ENCODE results near the gene CBX7.

CBX7 gene

DNA sequence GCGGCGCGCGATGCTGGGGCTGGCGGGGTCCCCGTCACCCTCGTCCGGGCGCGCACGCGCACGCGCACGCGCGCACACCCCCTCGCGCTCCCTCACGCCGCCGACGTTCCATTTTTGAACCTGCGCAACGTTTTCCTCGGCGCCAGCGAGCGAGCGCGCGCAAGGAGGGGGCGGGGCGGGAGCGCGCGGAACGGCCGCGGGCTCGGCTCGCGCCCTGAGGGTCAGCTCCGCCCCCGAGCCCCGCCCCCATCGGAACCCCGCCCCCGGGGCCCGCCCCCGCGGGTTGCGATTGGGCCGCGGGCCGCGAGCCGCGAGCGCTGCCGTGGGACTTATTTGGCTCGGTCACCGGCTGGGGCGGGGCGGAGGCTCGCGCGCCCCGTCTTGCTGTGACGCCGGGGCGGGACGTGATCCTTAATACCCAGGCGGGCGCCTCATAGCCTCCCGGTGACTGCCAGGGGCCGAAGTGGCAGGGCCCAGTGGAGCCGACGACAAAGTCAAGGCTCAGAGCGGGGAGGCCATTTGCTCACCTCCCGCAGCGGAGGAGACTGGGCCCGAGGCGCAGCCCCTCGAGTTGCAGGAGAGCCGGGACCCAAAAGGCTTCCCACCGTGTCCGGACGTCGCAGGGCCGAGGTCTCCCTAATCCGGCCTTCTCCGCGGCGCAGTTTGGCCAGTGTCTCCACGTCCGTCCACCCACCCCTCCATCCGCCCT lies at the start of gene CBX7:
TSS of gene CBX7 (minus strand) at position 170 of the 709 bp plus-strand sequence. CDS start 236 bp downstream, outside the sequence.
- peak; percentile 91 for DNase-seq

DNA sequence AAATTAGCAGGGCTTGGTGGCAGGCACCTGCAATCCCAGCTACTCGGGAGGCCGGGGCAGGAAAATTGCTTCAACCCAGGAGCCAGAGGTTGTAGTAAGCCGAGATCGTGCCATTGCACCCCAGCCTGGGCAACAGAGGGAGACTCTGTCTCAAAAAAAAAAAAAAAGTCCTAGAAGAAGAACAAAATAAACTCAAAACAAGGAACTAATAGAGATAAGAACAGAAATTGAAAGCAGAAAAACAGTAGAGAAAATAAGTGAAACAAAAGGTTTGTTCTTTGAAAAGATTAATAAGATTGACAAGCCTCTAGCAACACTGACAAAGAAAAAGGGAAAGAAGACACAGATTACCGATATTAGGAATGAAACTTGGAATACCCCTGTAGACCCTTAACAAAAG lies 45.1 kb upstream of the CBX7 start:
- DNase-seq: no peak

DNA sequence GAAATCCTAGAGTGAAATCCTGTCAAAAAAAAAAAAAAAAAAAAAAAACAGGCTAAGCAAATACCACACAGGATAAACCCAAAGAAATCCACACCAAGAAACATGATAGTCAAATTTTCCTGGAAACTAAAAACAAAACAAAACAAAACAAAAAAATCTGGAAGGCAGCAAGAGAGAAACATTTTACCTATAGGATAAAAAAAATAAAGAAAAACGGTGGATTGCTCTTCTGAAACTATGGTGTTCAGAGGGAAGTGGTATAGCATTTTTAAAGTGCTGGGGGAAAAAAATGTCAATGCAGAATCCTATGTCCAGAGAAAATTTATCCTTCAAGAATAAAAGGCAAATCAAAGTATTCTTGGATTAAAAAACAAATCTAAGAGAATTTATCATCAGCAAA lies 41.6 kb upstream of the CBX7 start:
- DNase-seq: no peak

DNA sequence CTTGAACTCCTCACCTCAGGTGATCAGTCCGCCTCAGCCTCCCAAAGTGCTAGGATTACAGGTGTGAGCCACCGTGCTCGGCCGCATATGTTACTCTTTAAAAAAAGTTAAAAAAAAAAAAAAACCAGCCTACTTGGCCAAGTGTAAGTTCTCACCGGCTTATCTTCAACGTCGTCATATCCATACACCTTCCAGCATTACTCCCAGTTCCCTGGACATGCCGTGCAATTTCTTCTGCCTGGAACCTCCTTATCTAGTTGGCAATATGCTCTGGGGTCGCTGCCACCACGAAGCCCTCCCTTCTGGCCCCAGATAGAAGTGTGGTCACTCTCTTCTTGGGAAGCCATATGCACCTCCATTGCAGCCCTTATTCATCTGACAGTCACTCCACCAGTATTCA lies 36.3 kb upstream of the CBX7 start:
- no peak for DNase-seq

DNA sequence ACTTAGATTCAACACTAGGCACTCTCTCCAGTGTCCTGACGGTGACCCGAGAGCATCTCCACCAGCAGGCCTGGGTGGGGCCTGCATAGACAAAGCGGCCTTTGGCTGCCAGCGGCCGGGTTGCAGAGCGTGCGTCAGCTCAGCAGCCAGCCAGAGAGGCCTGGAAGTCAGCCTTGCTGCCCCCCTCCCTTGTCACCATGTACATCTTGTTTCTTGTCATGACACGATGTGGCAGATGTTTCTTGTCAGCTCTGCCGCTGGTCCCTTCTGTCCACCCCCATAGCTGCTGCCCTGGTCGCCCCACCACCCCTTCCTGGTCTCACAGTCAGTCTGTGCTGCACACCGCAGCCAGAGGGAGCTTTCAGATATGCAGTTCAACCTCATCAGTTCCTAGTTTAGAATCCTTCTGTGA lies 33.1 kb upstream of the CBX7 start:
- DNase-seq: peak; percentile 72

DNA sequence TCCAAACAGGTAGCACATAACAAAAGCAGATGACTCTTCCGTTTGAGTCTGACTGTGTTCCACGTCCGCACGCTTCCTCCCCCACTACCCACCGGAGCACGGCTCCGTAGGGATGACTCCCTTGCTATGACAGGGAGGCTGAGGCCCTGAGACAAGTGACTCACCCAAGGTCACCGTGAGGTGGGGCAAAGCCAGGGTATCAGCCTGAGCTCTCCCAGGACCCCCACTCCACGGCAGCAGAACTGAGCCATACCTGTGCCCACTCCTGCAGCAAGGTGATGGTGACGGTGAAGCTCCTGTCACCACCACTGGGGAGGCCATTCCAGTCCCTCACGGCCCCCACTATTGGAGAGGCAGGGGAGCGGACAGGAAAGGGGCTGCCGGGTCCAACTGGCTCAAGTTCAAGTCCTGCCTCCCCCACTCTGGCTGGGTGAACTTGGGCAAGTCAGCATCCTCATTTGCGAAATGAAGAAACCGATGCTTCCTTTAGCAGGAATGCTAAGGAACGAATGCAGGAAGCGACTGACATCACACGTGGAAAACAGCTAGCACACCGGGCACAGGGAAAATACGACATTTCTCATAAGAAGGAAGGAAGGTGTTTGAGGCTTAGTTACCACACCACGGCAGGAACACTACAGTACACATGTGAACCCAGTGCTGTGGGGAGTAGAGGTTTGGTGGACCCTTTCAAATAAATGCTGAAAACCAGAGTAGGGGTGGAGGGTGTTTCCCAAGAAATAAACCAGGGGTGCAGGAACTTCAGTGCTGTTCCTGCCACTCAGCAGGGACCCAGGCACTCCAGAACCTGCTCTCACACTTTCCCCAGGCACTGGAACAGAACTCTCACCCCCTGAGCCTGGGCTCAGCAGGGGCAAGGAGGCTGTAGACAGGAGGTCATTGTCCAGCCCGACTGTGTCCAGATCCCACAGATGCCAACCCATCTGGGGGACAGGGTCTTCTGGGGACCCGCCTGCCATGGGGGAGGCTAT lies 32.4 kb upstream of the CBX7 start:
- no peak for DNase-seq

DNA sequence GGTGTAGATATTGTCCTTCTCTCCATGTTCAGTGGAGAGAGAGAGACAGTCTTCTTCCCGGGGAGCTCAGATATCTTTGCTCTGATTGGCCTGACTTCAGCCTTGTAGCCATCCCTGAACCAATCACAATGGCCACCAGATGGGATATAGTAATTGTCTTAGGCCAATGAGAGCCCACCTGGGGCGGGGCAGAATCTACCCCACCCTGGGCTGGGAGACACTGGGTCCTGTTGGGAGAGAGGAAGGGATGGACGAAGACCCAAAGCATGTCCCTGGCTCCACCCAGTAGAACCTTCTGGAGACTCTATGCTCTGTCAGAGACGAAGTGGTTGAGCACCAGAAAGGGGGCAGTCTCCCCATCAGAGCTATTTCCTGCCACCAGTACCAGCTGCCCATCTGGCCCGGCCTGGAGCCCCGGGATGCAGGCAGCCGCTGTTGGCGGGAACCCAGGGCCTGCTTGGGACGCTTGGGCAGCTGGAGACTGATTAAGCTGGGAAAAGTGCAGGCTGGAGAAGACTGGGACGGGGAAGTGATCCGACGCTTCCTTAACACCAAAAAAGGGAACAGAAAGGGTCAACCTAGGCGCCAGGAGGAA lies 31.6 kb upstream of the CBX7 start:
- no peak for DNase-seq

DNA sequence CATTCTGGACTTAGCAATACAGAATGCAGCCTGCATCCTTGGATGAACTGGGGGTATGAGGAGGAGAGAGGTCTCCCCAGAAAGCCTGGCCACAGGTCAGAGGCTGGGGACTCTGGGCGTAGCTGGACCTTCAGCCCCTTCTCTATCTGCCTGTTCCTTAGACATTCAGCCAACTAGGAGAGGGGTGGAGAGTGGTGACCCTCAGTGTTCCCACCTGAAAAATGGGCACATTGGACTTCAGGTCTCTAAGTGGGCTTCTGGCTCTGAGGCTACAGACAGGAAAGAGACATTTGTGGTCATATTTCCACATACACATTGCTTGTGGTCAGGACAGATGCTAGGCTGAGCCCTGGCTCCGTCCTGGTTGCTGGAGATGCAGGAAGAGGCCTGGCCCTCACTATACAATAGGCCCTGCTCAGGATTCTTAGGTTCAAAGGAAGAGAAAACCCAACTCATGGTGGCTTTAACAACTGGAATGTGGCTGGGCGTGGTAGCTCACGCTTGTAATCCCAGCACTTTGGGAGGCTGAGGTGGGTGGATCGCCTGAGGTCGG lies 30.1 kb upstream of the CBX7 start:
- DNase-seq: no peak

DNA sequence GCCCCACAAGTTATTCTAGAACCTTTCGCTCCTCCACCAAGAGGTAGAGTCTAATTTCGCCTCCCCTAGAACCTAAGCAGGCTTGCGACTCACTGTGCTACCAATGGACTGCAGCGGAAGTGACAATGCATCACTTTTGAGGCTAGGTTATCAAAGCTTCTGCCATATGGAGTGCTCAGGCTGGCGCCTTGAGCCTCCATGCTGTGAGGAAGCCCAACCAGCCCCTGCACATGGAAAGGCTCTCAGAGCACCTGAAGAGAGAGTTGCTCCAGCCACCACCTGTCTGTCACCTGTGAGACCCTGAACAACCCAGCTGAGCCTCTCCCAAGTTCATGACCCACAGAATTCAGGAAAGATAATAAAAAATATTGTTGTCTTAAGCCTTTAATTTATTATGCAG lies 29.3 kb upstream of the CBX7 start:
- DNase-seq: no peak

DNA sequence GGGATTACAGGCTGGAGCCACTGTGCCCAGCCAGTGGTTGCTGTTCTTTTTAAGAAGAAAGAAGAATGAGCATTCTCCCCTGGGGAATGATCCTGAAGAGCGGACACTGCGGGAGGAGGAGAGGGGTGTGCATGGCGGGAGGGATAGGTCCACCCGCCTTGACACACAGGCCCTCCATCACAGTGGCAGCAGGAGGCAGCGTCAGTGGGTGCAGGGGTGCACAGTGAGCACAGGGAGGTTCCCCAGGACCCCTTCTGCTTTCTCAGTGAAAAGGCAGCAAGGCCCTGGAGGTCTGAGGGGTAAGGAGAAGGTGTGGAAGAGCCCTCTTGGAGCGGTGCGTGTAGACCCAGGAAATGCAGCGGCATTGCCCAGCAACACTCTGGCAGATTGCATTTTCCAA lies 28.9 kb upstream of the CBX7 start:
- DNase-seq: no peak

DNA sequence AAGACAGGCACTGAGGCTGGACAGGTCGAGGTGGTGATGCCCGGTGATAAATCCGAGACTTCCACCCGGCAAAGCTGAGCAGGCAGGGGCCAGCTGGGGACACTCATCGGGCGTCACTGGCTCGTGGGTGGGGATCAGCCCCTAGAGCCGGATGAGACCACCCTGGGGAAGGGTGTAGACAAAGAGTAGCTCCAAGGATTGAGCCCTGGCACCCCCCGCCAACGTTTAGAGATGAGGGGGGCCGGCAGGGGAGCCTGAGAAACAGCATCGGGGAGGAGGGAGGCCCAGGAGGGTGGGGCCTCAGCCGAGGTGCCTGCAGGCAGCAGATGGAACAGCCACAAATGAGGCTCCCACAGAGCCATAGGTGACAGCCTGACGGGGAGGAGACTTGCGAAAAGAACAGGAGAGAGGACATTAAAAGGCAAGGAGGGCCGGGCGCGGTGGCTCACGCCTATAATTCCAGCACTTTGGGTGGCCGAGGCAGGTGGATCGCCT lies 27.4 kb upstream of the CBX7 start:
- peak; percentile 33 for DNase-seq

DNA sequence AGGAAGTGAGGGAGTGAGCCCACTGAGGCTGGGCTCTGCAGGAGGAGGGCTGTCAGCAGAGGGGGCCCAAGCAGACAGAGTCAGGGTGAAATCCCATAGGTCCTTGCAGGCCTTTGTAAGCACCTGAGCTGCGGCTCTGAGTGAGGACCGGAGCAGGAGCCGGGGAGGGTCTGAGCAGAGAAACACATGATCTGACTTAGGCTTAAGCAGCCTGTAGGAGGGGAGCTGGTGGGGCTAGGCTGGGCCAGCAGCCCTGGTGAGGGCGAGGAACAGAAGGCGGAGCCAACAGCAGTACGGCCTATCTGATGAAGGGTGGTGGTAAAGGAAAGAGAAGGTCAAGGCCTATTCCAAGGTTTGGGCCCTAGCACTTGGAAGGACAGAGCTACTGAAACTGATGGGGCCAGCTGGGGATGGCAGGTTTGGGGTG lies 26.9 kb upstream of the CBX7 start:
- peak; percentile 54 for DNase-seq

DNA sequence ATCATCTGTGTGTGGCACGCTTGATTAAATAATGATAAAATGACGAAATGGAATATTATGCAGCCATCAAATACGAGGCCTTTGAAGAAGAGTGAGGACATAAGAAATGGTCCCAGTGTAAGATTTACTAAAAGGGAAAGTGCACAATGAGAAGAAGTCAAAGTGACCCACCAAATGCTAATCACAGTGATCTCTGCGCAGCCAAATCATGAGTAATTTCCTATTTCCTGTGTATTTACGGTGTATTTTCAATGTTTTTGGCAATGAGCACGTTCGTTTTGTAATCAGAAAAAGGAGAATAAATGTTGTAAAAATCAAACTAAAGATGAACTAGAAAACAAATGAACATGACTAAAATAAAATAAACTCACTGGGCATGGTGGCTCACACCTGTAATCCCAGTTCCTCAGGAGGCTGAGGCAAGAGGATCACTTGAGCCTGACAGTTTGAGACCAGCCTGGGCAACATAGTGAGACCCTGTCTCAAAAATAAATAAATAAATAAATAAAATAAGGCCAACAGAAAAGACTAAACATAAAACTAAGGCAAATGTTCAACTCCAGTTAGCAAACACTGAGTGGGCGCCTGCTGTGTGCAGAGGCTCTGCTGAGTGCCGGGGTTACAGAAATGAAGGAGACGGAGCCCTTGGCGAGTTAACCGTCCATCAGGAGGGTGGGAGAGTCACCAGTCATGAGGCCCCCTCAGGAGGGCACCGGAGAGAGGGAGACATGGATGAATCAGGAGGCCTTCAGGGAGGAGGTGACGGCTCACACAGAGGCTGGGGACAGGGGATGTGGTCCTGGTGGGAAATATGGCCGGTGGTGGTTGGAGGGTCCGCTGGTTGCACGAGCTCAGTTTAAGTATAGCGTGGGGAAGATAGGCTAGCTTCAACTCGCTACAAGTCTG lies 26.0 kb upstream of the CBX7 start:
- DNase-seq: no peak

DNA sequence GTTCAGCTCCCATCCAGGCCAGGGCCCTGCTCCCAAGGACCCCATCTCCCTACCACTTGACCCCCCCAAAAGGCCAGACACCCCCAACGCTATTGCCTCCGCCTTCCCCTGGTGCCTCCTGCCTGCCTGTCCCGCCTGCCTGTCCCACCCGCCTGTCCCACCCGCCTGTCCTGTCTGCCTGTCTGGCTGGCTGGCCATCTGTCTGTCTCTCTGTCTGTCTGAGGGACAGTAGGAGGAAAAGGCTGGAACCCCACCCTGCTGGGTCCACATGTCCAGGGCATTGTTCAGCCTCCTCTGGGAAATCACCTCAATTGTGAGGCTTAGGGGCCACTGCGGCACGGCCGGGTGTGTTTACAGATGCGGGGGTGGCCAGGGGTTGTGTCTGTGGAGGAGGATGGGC lies 25.3 kb upstream of the CBX7 start:
- DNase-seq: no peak

DNA sequence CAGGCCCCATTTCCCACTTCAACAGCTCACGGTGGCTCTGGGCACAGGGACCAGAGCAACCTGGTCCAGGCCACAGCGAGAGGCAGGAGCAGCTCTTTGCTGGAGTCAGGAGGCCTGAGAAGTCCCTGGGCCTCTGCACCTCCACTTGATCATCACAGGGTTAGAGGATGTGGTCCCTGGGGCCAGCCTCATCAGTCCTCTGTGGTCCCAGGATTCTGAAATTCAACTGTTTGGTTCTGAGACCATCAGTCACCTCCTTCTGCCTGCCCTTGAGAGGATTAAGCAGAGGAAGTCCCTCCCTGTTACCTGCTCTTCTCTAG lies 24.9 kb upstream of the CBX7 start:
- DNase-seq: no peak

DNA sequence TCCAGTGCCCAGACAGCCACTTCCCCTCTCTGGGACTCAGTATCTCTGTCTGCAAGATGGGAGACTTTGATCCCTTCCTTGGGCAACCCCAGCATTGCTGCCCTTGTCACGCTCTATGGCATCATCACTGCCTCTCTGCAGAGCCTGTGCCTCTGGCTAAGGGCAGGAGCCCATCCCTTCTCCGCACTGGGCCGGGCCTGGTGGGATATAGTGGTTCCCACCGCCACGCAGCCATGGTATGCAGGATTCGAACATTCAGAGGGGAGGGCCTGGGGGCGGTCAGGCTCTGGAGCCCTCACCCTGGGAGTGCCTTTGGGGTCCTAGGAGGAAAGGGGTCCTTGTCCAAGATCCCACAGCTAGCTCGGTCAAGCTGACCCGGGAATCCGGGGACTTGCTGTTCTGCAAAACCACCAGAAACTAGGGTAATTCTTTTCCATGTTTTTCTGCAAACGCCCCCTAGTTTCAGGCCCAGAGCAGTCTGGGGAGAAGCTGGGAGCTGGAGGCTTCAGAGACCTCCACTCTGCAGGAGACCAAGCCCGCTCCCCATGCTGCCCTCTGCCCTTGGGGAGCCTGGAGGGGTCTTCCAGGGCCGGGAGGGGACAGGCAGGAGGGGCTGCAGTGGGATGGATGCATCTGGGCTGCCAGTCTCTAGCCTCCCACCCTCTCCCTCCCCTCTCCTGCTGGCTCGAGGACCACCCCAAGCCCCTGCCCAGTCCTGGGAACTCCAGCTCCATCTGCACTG lies 24.4 kb upstream of the CBX7 start:
- no peak for DNase-seq

DNA sequence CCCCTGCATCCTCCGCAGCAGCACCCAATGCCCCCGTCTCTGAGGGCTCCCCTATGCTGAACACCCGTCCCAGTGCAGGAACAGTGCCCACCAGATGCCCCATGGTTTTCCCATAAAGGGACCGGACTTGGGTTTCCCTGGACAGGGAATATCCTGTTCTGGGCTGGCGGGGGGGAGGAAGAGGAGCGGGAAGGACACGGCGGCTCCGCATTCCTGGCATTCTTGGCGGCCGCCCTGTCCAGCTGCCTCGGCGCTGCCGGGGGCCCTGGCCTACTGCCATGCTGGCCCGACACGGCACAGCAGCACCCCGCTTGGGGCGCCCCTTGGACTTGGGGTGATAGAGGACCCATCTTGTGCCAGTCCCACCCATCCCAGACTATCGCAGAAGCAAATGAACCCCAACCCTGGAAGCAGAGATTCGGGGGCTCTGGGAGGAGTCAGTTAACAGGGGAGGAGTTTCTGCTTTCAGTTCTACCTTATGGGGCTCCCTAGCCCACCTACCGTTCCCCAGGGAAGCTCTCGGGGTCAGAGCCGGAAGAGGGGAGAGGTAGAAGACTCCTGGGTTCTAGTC lies 23.7 kb upstream of the CBX7 start:
- DNase-seq: peak; percentile 80

DNA sequence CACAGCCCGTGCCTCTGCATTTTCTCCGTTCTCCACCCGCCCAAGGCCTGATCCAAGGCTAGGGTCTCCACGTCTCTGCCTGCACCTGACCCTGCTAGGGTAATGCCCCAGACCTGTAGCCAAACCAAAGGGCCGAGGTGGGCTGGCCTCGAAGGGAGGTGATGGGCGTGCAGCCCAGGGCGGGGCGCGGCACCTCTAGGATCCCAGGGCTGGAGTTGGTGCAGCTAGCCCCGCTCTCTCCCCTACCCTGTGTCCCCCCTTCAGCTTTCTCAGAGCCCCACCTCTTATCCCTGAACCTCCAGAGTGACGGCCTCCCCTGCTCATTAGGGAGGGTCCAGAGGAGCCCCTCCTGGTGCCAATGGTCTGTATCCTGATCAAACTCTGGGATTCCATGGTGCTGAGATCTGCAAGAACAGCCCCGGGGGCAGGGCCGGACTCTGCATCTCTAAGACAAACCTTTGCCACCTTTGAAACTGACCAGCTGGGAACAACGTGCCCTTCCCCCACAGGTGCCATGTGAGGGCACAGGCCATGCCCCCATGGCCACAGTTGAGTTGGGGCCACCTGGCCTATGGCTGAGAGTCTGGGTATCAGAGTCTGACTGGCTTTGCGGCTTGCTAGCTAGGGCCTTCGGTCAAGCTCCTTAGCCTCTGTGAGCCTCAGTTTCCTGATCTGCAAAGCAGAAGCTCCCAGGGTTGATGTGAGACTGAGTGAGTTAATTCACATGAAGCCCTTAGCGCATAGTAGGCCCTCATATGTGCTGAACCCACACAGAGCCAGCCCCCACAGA lies 23.1 kb upstream of the CBX7 start:
- peak; percentile 55 for DNase-seq

DNA sequence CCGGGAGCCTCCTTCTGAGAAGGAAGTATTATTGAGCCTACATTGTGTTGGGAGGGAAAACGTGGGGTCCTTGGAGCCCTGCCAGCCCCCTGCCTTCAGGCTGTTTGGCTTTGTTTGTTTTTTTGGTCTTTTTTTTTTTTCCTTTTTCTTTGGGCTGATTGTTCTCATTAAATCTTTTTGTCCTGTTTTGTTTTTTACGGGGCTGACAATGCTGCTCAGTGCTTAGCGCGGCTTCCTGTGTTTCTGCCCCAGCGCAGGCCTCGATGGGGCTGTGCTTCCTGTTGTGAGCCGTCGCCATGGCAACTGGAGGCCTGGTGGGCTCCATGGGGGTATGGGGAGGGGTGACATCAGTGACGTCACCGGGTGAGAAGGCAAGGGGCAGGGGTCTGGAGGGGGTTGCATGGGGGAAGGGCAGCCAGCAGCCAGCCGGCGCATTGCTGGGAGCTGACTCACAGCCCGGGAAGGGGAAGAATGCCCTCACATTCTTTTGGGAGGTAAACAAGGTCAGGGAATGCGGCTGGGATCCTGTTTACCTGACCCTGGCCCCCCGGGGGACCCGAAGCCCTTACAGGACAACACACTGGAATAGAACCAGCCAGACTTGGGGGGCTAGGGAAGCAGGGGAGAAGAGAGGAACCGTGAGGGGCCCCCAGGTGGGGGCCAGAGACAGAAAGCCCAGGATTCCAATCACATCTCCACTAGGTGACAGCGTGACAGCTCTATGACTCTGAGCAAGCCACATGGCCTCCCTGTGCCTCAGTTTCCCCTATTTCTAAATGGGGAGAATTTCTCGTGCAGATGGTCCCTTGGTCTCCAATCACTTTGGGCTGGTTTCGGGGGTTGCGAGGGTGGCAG lies 22.2 kb upstream of the CBX7 start:
- DNase-seq: peak; percentile 96
